Hepatic stellate cell (primary cell): ENCODE results near the gene SCAP.
"Not testable (repeated sequence)": the region's sequence is repeated elsewhere in the genome, so short reads cannot be mapped to it uniquely, and the experiment has no call there.

Experiments
- DNase-seq: peaks from one replicate; pipeline ENCODE4 v3.0.0; 2011; ENCODE audit warnings: low spot score

SCAP gene

DNA sequence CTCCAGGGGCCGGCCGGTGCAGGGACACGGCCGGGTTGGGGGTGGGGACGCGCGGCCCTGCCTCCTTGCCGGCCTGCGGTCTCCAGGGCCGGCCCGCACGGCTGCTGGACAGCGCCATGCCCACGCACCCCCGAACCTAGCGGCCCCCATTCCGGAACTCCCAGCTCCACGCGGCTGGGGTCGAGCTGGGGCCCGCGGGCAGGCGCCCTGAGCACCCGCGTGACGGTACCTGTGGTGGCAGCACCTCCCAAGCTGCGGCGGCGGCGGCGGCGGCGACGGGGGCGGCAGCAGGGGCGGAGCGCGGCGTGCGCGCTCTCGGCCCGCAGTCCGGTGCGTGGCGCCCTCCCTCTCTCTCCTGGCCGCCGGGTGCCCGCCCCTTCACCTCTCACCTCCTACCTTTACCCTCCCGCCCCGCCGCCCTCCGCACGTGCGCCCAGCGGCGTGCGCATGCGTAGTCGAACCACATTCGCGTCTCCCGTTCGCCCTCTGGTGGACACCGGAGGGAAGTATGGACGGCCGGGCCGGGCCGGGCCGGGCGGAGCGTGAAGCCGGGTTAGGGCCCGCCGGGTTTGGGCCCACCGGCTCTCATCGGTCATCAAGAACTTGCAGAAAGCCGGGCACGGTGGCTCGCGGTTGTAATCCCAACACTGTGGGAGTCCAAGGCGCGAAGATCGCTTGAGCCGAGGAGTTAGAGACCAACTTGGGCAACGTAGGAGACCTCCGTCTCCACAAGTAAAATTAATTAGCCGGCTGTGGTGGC, at the start of gene SCAP:
Gene SCAP (minus strand): TSS at position 372 of the 760 bp plus-strand sequence. CDS start 32,948 bp downstream, outside the sequence.
- peak; percentile 89 for DNase-seq

DNA sequence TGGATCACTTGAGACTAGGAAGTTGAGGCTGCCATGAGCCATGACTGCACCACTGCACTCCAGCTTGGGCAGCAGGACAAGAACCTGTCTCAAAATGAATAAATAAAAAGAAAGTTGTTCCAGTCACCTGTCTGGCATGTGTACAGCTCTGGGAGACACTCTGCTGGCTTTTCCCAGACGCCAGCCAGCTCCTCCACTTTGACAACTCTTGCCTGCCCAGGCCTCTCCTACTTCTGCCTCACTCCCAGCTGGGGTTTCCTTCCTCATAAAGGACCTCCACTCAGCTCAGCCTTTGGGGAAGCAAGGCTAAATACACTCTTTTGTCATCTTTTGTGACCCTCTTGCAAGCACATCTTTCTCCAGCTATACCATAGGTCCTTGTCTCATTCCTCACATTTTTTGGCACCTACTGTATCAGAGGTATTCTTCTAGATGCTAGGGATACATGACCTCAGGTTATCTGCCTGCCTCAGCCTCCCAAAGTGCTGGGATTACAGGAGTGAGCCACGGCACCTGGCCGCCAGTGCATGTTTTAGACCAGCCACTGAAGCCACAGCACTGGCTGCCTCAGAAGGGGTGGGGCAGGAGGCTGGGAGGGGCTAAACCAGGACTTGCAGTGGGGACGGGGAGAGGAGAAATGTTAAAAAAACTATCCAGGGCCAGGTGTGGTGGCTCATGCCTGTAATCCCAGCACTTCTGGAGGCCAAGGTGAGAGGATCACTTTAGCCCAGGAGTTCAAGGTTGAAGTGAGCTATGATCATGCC, 47.8 kb upstream of the SCAP start:
- DNase-seq: no peak

DNA sequence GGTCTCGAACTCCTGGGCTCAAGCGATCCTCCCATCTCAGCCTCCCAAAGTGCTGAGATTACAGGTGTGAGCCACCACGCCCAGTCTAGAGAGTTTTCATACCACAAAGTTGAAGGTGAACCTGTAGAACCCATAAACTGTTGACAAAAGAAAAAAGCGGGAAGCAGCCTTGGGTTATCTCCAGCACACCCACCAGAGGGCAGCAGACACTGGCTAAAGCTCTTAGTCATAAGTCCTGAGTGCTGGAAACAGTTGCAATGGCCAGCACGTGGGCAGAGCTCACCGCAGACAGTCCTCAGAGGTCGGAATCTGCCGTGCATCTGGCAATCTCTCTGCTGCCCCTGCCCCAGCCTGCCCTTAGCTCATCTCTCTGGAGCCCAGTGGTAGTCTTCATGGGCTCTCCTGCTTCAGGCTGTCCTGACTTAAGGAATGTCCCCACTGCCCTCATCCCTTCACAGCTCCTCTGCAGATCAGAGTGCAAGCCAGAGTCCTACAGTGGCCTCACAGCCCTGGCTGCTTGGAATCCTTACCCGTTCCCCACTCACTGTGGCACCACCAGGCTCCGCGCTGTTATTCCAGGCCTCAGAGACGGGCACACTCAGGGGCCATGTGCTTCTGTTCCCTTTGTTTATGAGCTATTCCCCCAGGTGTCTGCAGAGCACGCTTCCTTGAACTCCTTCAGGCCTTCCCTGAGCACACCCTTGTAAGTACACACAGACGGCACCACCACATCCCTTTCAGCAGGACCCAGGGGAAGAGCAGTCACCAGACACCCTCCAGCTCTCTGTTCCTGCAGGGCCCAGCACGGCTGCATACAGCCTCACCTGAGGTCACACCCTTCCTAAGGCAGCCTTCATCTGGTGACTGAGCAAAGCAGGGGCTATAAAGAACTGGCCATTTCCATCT, 46.6 kb upstream of the SCAP start:
- DNase-seq: peak; percentile 81

DNA sequence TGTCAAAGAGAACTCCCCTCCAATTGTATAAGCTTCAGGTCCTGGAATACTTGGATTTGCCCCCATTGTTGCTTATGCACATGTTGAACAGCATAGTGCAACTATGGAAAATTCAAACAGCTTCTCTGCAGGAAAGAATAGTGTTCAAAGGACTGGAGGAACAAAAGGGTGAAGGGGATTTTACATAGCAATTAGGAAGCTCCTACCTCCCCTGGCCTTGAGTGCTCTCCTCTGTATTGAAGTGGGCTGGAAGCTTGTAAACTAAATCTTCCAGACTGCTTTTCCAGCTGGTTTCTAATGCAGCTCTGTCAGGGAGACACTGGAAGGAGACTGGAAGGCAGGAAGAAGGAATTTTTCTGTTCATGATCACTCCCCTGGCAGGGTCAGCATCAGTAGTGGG, 45.0 kb upstream of the SCAP start:
- no peak for DNase-seq

DNA sequence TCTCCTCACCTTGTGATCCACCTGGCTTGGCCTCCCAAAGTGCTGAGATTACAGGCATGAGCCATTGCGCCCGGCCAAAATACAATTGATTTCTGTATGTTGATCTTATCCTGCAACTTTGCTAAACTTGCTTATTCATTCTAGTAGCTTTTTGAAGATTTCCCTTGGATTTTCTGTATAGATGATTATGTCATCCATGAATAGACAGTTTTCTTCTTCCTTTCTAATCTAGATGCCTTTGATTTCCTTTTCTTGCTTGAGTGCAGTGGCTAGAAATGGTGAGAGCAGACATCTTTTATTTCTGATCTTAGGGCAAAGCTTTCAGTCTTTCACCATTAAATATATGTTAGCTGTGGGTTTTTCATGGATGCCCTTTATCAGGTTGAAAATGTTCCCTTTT, 42.2 kb upstream of the SCAP start:
- DNase-seq: no peak

DNA sequence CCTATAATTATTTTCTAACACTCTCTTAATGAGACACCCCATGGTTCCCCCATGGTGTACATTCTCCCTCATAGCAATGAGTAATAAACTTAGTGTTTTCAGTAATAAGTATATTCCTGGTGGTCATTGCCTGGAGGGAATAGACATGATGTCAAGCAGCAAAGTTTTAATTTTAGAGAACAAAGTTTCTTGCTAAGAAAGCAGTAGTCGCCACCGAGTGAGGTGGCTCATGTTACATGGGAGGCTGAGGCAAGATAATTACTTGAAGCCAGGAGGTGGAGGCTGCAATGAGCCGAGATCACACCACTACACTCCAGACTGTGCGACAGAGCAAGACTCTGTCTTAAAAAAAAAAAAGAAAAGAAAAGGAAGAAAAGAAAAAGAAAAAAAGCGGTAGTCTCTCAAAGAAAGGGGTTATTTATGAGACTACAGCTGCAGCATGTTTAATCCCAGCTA, 40.2 kb upstream of the SCAP start:
- DNase-seq: no peak

DNA sequence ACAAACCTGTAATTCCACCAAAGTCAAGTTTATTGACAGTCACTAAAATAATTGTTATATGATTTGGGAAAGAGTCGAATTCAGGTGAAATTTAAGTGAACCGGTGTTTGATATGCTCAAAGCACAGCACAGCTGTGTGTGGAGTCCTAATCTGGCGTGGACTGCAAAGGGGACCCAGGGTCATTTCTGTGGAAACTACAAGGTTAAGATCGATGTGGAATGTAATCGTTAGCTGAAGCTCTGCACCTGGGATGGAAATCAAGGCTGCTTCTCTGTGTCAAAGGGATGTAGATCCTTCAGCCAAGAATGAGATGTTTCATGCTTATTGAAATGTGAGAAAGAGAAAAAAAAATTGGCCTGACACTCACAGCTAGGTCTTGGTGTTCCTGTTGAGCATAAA, 39.4 kb upstream of the SCAP start:
- DNase-seq: no peak

DNA sequence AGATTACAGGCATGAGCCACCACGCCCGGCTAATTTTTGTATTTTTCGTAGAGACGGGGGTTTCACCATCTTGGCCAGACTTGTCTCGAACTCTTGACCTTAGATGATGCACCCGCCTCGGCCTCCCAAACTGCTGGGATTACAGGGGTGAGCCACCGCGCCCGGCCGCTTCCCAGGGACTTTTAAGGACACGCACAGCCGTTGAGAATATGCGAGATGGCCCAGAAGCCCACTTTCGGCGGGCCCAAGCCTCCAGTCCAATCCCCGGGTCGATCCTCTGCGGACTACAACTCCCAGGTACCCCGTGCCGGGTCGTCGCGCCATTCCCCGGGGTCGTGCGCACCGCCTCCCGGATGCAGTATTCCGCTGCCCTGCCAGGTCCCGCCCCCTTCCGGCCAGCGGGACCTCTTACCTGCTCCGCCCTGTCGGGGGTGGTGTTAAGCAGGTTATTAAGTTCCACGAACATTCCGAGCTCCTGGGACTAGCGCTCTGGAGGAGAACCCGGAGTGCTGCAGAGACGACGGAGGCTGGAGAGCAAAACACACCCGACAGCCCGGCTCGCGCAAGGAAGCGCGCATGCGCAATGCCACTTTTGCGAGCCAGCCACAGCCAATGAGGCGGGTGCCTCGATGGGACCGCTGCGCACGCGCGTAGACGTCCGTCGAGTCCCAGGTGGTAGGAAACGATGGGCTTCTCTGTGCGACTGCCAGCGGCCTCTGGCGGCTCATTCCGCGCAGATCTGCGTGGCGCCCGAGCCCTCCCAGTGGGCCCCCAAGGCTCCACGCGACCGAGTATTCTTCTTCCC, 37.6 kb upstream of the SCAP start, which contains the start of gene ELP6:
Gene ELP6 (minus strand): TSS at position 588 of the 805 bp plus-strand sequence. CDS start 122 bp downstream, at position 466.
- peak; percentile 98 for DNase-seq

DNA sequence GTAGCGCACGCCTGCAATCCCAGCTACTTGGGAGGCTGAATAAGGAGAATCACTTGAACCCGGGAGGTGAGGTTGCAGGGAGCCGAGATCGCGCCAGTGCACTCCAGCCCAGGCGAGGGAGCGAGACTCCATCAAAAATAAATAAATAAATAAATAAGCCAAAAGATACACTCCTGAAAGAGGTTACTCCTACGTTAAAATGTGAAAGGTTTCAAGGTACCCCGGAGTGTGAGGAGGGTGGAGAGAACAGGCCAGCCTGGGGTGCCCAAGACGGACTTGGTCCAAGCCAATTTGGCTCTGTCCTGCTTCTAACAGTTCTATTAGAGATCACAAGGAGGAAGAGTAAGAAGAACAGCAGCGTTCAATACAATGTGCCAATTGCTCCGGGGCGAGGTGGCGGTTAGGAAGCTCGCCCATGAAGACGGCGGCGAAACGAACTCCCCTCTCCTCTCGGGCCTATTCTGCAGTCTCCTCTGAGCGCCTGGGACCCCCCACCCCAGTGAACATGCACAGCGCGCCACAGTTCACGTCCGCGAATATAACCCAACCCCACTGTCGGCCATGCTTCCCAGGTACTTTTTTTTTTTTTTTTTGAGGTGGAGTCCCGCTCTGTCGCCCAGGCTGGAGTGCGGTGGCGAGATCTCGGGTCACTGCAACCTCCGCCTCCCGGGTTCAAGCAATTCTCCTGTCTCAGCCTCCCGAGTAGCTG, 36.8 kb upstream of the SCAP start:
- DNase-seq: no peak

DNA sequence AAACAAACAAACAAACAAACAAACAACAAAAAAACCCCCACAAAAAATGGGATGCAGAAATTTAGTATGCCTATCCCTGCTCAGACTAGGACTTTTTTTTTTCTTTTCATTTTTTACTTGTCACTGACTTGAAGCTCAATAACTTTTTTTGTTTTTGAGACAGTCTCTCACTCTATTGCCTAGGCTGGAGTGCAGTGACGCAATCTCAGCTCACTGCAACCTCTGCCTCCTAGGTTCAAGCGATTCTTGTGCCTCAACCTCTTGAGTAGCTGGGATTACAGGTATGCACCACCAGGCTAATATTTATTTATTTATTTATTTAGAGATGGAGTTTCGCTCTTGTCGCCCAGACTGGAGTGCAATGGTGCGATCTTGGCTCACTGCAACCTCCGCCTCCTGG, 29.5 kb upstream of the SCAP start:
- not testable (repeated sequence) for DNase-seq

DNA sequence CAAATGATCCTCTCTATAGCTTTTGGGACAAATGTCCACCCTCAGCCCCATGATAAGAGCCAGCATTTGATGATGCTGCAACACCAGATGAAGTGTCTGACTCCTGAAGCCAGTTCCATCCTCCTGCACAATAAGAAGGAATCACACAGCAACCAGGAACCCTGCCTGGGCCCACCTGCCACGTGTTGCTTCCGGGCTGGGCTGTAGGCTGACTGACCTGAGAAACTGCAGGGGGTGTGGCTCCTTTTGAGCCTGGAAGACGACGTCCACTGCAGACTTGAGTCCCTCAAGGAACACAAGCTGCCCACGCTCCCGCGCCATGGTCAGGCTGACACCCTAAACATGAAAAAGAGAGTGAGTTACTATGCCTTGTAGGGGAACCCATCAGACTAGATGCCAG, 28.4 kb upstream of the SCAP start:
- no peak for DNase-seq

DNA sequence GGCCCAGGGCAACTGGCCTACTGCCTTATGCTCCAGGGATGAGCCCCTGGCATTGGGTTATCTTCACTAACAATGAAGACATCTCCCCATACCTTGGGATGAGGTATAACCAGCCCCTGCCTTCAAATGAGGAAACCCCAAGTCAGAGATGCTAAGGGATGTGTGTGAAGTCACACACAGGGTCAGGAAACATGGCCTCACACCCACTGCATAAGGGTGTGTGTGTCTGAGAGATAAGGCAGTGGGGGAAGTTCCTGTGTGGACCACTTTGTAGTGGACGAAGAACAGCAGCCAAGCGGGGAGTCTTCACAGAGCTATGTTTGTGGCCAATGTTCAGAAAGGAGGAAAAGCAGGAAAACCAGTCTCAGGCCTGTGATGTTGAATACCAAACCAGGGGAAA, 27.3 kb upstream of the SCAP start:
- no peak for DNase-seq

DNA sequence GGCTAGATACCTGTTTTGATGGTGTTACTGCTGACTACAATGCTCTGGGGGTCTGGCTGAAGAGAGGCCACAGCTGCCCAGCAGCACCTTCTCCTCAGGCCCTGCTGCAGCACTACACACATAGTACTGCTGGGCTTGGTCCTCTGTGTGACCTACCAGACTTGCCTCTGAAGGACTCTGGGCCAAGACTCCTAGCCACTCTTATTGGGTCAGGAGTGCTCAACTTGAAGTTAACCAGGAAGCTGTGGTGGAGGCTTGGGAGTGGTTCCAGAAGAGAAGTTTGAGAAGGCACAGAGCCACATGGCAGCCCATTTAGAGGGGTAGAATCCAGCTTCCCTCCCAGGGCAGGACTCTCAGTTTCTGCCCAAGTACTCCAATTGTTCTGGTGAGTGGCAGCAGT, 21.2 kb upstream of the SCAP start:
- DNase-seq: no peak

DNA sequence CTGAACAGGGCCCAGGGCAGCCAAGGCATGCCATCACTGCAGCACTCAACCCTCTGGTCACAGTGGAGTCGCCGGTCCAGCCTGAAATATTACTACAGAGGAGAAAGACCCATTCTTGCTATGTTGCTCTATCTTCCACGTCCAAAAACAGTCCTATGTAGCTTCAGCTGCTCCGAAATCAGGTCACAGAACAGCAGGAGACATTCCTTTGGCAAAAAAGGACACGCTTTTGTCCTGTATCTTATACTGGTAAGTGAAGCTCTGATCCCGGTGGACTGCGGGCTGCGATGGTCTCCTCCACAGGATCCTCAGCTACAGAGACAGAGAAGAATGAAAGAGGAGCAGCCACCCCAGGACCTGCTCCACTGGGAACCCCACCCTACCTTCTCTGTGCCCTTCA, 20.1 kb upstream of the SCAP start:
- DNase-seq: no peak

DNA sequence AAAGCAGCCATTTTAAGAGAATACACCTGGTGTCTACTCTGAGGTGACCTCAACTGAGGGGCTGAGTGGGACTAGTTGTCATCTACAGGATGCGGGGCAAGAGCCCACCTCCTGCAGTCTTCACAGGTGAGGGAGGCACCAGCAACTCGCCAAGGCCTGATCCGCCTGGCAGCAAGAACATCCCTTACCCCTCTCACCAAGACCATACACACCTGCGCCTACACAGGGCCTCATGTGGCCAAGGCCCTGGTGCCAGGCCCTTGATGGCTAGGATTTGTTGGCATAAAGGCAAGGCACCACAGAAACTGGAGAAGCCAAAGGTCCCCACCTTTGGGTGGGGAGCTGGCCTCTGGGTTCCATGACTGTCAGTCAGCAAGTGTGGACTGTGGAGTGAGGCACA, 19.4 kb upstream of the SCAP start:
- no peak for DNase-seq

DNA sequence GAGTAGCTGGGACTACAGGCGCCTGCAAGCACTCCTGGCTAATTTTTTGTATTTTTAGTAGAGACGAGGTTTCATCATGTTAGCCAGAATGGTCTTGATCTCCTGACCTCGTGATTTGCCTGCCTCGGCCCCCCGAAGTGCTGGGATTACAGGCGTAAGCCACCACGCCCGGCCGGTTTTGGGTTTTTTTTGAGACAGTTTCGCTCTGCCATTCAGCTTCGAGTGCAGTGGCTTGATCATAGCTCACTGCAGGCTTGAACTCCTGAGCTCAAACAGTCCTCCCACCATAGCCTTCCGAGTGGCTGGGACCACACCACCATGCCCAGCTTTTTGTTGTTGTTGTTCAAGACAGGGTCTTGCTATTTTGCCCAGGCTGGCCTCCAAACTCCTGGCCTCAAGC, 16.0 kb upstream of the SCAP start:
- no peak for DNase-seq

DNA sequence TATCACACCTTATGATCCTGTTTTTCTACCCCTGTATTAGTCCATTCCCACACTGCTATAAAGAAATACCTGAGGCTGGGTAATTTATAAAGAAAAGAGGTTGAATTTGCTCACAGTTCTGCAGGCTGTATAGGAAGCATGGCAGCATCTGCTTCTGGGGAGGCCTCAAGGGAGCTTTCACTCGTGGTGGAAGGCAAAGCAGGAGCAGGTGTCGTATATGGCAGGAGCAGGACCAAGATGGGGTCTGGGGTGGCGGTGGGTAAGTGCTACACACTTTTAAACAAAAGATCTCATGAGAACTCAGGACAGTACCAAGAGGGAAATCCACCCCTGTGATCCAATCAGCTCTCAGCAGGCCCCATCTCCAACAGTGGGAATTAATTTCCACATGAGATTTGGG, 15.4 kb upstream of the SCAP start:
- no peak for DNase-seq

DNA sequence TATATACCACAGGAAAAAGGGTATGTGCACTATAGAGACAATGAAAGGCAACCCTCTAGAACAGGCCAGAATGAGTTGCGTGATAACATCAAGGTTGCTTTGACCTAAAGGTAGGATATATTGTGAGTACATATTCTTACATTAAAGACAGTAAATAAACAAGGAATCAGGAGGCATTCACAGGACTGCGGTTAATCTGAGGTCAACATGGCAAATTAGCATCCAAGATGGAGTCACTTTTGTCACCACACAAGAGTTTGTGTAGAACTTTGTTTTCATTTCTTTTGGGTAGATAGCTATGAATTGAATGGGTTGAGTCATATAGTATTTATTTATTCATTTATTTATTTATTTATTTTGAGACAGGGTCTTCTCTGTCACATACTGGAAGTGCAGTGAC, 11.5 kb upstream of the SCAP start:
- DNase-seq: no peak

DNA sequence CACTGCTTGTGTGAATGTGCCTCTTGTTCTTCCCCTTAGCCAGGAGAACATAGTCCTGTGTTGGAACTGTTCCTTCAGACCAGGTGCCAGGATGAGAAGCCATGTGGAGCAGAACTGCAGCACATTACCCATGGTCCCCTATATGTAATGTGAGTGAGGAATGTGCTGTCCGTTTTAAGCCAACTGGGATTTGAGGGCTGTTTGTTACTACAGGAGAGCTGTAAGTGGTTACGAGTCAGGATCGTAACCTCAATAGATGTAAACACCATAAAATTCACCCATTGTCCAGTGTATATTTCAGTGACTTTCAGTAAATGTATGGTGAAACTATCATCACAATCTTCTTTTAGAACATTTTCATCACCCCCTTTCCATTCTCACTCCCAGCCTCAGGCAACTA, 10.1 kb upstream of the SCAP start:
- DNase-seq: no peak

DNA sequence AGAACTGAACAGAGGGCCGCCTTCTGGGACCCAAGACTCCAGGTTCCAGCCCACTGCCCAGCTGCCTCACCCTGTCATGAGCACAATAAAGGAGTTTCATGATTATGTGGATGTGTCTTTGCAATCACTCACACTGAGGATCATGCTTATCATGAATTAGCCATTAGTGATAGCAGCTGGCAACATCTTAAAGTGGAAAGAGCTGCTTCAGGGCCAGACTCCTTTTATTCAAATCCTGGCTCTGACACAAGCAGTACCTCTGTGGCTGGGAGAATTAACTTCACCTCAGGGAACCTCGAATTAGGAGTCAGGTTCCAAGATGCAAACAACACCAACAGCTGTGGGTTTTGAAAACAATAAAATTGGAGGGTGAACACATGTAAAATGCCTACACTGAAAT, 6.6 kb upstream of the SCAP start:
- no peak for DNase-seq

DNA sequence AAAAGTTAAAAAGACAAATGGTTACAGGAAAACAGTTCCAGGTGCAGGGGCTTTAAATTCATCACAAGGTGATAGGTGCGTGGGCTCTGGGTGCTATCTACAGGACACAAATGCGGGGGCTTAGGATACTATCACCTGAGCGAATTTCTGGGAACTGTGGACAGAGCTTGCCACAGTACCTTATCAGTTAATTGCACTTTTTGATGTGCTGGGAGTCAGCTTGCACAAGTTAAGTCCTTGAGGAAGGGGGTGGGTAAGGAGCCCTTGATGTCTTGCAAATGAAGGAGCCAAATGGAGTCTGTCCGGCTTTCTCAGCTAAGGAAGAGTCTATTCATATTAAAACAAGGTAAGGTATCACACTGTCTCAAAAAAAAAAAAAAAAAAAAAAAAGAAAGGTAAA, 6.0 kb upstream of the SCAP start:
- not testable (repeated sequence) for DNase-seq
